ENCODE measurements around the gene TCF3. TPM values are rescaled to one million over a fixed set of nuclear protein-coding genes. Genes with fewer than 3 reads are reported as not detected.

The TCF3 gene
- total and polyA plus RNA-seq, 10 of the 15 experiments (the other 5 are each of a cell fraction or from before 2014, with no cell fraction given), result 6.7 to 282 (median 70.7) TPM

GRCh38 chr19:1563251-1563650 is 89.2 kb downstream of the TCF3 start:
- Histone ChIP-seq H2AFZ (ENCODE audit: control insufficient read depth, low read depth, low read length) (no peak overlapping the region), H4K20me1 (ENCODE audit: control insufficient read depth, insufficient read depth) (no peaks in the 10 kb centered on the region), H3K4me2 (ENCODE audit: control insufficient read depth, insufficient read depth) (no peak overlapping the region), H3K9ac (ENCODE audit: control insufficient read depth, insufficient read depth, low read length) (no peak overlapping the region), H3K79me2 (ENCODE audit: control insufficient read depth, insufficient read depth, low read length) (no peaks in the 10 kb centered on the region), H3K4me3 (no peak overlapping the region), H3K9me3 (replicated peaks; ENCODE audit: control insufficient read depth, insufficient read depth, low read length) (no peaks in the 10 kb centered on the region), H3K27me3 (replicated peaks in 1 of 2; ENCODE audit: control insufficient read depth in 2 of 2, insufficient read depth in 2 of 2, low read length in 1 of 2) (no peaks in the 10 kb centered on the region), H3K36me3 (ENCODE audit: control insufficient read depth in 2 of 2, insufficient read depth in 2 of 2, low read length in 1 of 2) (no peaks in the 10 kb centered on the region), H3K4me1 (ENCODE audit: control insufficient read depth, insufficient read depth, low read length) (no peaks in the 10 kb centered on the region), H3K27ac (ENCODE audit: control insufficient read depth, insufficient read depth) (no peak overlapping the region)
- DNase-seq (ENCODE audit: low read depth, low spot score) (no peak), FAIRE-seq (no peak), ATAC-seq (no peak)
- WGBS (ENCODE audit: insufficient coverage, insufficient replicate concordance, low lambda C conversion rate, missing lambda C conversion rate), result 21% methylated on average over 6 of the region's 6 CpGs
- no TSS peak for BruUV-seq (replicated peaks)
- intact Hi-C loops (cut with micrococcal nuclease; ENCODE audit: unreplicated experiment) (no loop called here), in situ Hi-C loops (cut with MboI) (no loop called here)
- SMC1A ChIA-PET (ENCODE audit: uncharacterized antibody, unreplicated experiment), result no interaction called here
- POLR2A ChIA-PET, result no interaction called here
- RAD21 ChIA-PET (ENCODE audit: unreplicated experiment), result interaction anchor here (0.6 kb wide), 1 partner anchor 18 kb away, joined by 3 read pairs; no protein-coding TSS in a partner anchor
- CTCF ChIA-PET, result no interaction called here
- no peak for TF ChIP-seq SIN3A (IDR thresholded peaks at IDR 0.05; ENCODE audit: low read depth, low read length)
- TF ChIP-seq CUX1 (IDR thresholded peaks at IDR 0.05; ENCODE audit: insufficient replicate concordance, low read depth, low read length), result no peak
- TF ChIP-seq MLLT1 (IDR thresholded peaks at IDR 0.05), result no peak
- TF ChIP-seq NBN (IDR thresholded peaks at IDR 0.05), result no peak
- no peak for TF ChIP-seq BCL11A (IDR thresholded peaks at IDR 0.05; ENCODE audit: low read depth, low read length)
- TF ChIP-seq IRF5 (IDR thresholded peaks at IDR 0.05; ENCODE audit: borderline replicate concordance), result no peak
- no peak for TF ChIP-seq EGR1 (IDR thresholded peaks at IDR 0.05; ENCODE audit: borderline replicate concordance in 1 of 2, low read depth in 2 of 2, low read length in 2 of 2)
- TF ChIP-seq NFXL1 (IDR thresholded peaks at IDR 0.05; ENCODE audit: borderline replicate concordance), result no peak
- TF ChIP-seq ZBED1 (IDR thresholded peaks at IDR 0.05; ENCODE audit: borderline replicate concordance), result no peak
- no peak for TF ChIP-seq CBFB (IDR thresholded peaks at IDR 0.05; ENCODE audit: low read depth)
- no peak for TF ChIP-seq ZNF217 (IDR thresholded peaks at IDR 0.05)
- TF ChIP-seq HDAC2 (IDR thresholded peaks at IDR 0.05), result no peak
- TF ChIP-seq GABPA (IDR thresholded peaks at IDR 0.05; ENCODE audit: low read depth), result no peak

Data from GM12878 (cell line).